ENCODE results near the gene OR2T12.
"Not testable (repeated sequence)": the region's sequence is repeated elsewhere in the genome, so short reads cannot be mapped to it uniquely, and the experiment has no call there.

OR2T12 gene

GRCh38 chr1:248303324-248303723, at the start of gene OR2T12:
TSS of gene OR2T12 (minus strand) at chr1:248303424. CDS start at chr1:248295578, 7,846 bp downstream.
- no peak for DNase-seq (ENCODE audit: low read depth in 2 of 2)

GRCh38 chr1:248348475-248348874, 45.3 kb upstream of the OR2T12 start, which contains the start of gene OR14C36:
TSS of gene OR14C36 (plus strand) at chr1:248348775. CDS start at chr1:248348775, 0 bp downstream.
- DNase-seq (ENCODE audit: low read depth in 2 of 2), result no peak

- no peak for DNase-seq (ENCODE audit: low read depth in 2 of 2)
These were observed 40.2 kb upstream of the OR2T12 start for GRCh38 chr1:248343451-248343850.

GRCh38 chr1:248324468-248324867, 21.2 kb upstream of the OR2T12 start, which contains the start of gene OR2M7:
TSS of gene OR2M7 (minus strand) at chr1:248324568. CDS start at chr1:248324568, 0 bp downstream.
- DNase-seq (ENCODE audit: low read depth in 2 of 2), result no peak

GRCh38 chr1:248316796-248317195, 13.6 kb upstream of the OR2T12 start:
- DNase-seq (ENCODE audit: low read depth in 2 of 2), result no peak

GRCh38 chr1:248306740-248307139, 3.5 kb upstream of the OR2T12 start:
- not testable (repeated sequence) for DNase-seq (ENCODE audit: low read depth in 2 of 2)

- no peak for DNase-seq (ENCODE audit: low read depth in 2 of 2)
These were observed 2.9 kb upstream of the OR2T12 start for GRCh38 chr1:248306103-248306502.

- DNase-seq (ENCODE audit: low read depth in 2 of 2), result not testable (repeated sequence)
These were observed 2.4 kb upstream of the OR2T12 start for GRCh38 chr1:248305672-248306071.

- DNase-seq (ENCODE audit: low read depth in 2 of 2), result no peak
These were observed 14.8 kb downstream of the OR2T12 start for GRCh38 chr1:248288391-248288790.

GRCh38 chr1:248277876-248278275, 25.3 kb downstream of the OR2T12 start, which contains the start of gene OR2T33:
TSS of gene OR2T33 (minus strand) at chr1:248277976. CDS start at chr1:248273814, 4,162 bp downstream.
- no peak for DNase-seq (ENCODE audit: low read depth in 2 of 2)

GRCh38 chr1:248273225-248273624, 30.0 kb downstream of the OR2T12 start:
- DNase-seq (ENCODE audit: low read depth in 2 of 2), result not testable (repeated sequence)

GRCh38 chr1:248268178-248268577, 35.0 kb downstream of the OR2T12 start:
- DNase-seq (ENCODE audit: low read depth in 2 of 2), result no peak

- not testable (repeated sequence) for DNase-seq (ENCODE audit: low read depth in 2 of 2)
These were observed 43.9 kb downstream of the OR2T12 start for GRCh38 chr1:248259309-248259708.

- DNase-seq (ENCODE audit: low read depth in 2 of 2), result no peak
These were observed 60.0 kb downstream of the OR2T12 start for GRCh38 chr1:248243204-248243603.
